Colonic mucosa (tissue), 4 donors: ENCODE results near the gene GSS. TPM values are rescaled to one million over a fixed set of nuclear protein-coding genes. Genes with fewer than 3 reads are reported as not detected.

Experiments
- DNase-seq: peaks from one replicate; pipeline ENCODE4 v3.0.0-alpha.2; 2020
- H3K27ac ChIP-seq: fragments of 200-600 bp; one replicate; pipeline ENCODE4 v1.8.0; 2021
- H3K27me3 ChIP-seq: fragments of 200-600 bp; one replicate; pipeline ENCODE4 v1.8.0; 2021
- H3K36me3 ChIP-seq: fragments of 200-600 bp; one replicate; pipeline ENCODE4 v1.8.0; 2021
- H3K4me1 ChIP-seq: fragments of 200-600 bp; one replicate; pipeline ENCODE4 v1.8.0; 2021; ENCODE audit warnings: mild to moderate bottlenecking
- H3K4me3 ChIP-seq: fragments of 200-600 bp; one replicate; pipeline ENCODE4 v1.8.0; 2021
- H3K9ac ChIP-seq, 2 donors: one replicate each; pipeline ENCODE4 v1.7.0; 2013; ENCODE audit warnings: control low read depth in 2 of 2, low read depth in 2 of 2, low read length in 2 of 2
- H3K9me3 ChIP-seq: fragments of 200-600 bp; one replicate; pipeline ENCODE4 v1.8.0; 2021
- intact Hi-C: fragments of 100-400 bp; cut with DNase I; formaldehyde crosslinking; loops from one replicate; pipeline ENCODE4 v1.14.1; 2022
- total RNA-seq, 2 donors: library from RNA; stranded (reverse); fragmentation: NEBNext Ultra II Directional in 1 of 2; extraction: Animal tissue kit (Norgen Biotek cat#: 25700) in 1 of 2; gene quantifications; one replicate each; pipeline ENCODE4 v1.2.1, GENCODE V29; 2021
- TF ChIP-seq, protein P1 (sequence below): fragments of 200-600 bp; IDR thresholded peaks from one replicate; pipeline ENCODE4 v1.8.0; 2022; ENCODE audit warnings: antibody characterized with exemption, mild to moderate bottlenecking
- donor health status: healthy.
- donor health status: DM: no; HTN: no; CAD: no.
- donor health status: DM: no; HTN: no; CAD: no.

Gene GSS
- total RNA-seq, 2 donors from 2014 or later, result 83.4 to 109 TPM

DNA sequence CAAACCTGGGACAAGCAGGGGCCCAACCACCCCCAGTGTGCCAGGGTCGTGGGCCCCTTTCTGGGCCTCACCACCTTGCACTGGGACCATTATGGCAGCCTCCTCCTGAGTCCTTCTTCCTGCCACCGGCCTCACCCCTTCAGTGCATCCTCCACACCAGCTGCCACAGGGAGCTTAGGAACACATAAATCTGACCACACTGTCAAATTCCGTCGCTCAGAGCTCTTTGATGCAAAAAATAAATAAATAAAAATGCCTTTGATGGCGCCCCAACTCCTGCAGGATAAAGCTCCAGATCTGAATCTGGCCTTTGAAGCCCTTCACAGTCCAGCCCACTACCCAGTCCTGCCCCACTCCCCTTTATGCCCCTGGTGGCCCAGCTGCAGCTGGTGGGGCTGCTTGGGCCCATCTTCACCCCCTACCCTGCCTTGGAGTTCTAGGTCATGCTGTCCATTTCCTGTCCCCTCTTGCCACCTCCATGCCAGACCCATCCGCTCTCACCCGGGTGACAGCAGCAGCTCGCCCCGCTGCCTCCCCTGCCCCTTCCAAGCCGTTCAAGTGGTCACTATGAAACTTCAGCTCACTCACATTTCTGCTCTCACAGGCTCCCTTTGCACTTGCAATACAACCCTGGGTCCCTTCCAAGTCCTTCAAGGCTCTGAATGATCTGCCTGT is 16.1 kb upstream of the GSS start:
- Histone ChIP-seq H3K9ac (no peak overlapping the region), H3K9me3 (no peaks in the 10 kb centered on the region), H3K27me3 (no peaks in the 10 kb centered on the region), H3K4me1 (no peaks in the 10 kb centered on the region), H3K4me3 (no peak overlapping the region), H3K36me3 (no peaks in the 10 kb centered on the region), H3K27ac (no peak overlapping the region)
- TF ChIP-seq, protein P1, sequence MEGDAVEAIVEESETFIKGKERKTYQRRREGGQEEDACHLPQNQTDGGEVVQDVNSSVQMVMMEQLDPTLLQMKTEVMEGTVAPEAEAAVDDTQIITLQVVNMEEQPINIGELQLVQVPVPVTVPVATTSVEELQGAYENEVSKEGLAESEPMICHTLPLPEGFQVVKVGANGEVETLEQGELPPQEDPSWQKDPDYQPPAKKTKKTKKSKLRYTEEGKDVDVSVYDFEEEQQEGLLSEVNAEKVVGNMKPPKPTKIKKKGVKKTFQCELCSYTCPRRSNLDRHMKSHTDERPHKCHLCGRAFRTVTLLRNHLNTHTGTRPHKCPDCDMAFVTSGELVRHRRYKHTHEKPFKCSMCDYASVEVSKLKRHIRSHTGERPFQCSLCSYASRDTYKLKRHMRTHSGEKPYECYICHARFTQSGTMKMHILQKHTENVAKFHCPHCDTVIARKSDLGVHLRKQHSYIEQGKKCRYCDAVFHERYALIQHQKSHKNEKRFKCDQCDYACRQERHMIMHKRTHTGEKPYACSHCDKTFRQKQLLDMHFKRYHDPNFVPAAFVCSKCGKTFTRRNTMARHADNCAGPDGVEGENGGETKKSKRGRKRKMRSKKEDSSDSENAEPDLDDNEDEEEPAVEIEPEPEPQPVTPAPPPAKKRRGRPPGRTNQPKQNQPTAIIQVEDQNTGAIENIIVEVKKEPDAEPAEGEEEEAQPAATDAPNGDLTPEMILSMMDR, result no peak
- DNase-seq, result no peak
- intact Hi-C loops, result no loop called here

DNA sequence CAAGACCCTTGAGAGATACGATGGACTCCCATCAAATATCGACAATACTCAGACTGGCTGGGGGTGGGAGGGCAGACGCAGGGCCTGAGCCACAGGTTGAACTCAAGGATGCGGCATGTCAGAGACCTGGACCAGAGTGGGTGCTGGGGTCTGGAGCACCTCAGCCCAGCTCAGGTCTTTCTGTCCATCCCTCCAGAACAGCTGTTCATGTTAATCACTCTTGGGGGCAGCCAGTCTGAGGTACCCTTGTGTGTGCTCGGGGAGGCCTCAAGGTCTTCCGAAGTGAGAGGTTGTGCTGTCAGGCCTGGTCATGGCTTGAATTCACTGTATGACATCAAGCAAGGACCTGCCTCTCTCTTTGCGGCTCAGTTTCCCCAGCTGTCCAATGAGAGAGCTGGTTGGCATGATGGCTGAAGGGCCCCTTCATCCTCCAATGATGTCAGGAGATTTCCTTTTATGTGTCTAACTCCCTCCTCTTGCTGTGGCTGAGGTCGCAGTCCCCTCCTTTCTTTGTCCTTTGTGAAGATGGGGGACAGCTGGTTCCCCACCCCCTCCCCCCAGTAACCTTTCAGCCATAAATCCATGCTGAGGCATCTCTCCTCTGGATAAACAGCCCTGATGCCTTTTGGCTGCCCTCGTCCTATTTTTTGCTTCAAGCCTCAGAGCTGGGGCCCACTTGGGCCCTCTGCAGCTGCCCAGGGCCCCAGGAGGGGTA is 15.4 kb upstream of the GSS start:
- no peak overlapping the region for H3K4me3 ChIP-seq
- no peak overlapping the region for H3K27ac ChIP-seq
- no peaks in the 10 kb centered on the region for H3K9me3 ChIP-seq
- no peak overlapping the region for H3K9ac ChIP-seq
- intact Hi-C loops, result no loop called here
- DNase-seq, result no peak
- H3K36me3 ChIP-seq, result no peaks in the 10 kb centered on the region
- no peaks in the 10 kb centered on the region for H3K4me1 ChIP-seq
- H3K27me3 ChIP-seq, result no peaks in the 10 kb centered on the region
- TF ChIP-seq, protein P1, result no peak

DNA sequence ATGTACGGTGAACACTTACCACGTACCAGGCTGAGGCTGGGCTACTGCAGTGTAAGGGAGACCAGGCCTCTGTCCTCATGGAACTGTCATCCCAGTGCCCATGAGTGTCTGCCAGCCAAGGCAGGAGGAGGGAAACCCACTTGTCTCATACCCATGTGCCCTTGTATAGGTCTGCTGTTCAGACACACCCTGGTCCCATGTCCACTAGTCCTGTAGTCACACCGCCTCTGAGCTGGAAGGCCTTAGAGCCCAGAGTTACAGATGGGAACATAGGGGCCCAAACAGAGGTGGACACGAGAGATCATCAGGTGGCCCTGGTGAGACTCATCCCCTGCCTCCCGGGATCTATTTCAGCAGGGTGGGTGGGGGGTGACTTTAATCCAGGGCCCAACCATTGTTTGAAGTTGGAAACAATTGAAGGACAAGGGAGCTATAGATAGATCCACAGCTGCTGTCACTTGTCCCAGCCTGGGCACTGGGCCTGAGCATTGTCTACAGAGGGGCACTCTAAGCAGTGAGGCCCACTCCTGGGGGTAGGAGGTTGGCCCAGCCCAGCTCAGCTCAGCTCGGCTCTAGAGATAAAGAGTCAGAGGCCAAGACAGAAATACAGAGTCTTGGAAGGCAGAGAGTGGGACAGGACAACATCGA is 14.7 kb upstream of the GSS start:
- no peak overlapping the region for H3K4me3 ChIP-seq
- H3K4me1 ChIP-seq, result no peaks in the 10 kb centered on the region
- intact Hi-C loops, result no loop called here
- H3K9me3 ChIP-seq, result no peaks in the 10 kb centered on the region
- H3K9ac ChIP-seq, result no peak overlapping the region
- no peak overlapping the region for H3K27ac ChIP-seq
- H3K27me3 ChIP-seq, result no peaks in the 10 kb centered on the region
- DNase-seq, result no peak
- TF ChIP-seq, protein P1, result no peak
- no peaks in the 10 kb centered on the region for H3K36me3 ChIP-seq

GRCh38 chr20:34968042-34968775 is 12.6 kb upstream of the GSS start:
- Histone ChIP-seq H3K9ac (no peak overlapping the region), H3K27ac (no peak overlapping the region), H3K4me1 (no peaks in the 10 kb centered on the region), H3K9me3 (no peaks in the 10 kb centered on the region), H3K4me3 (no peak overlapping the region), H3K27me3 (no peaks in the 10 kb centered on the region), H3K36me3 (no peaks in the 10 kb centered on the region)
- TF ChIP-seq, protein P1, result no peak
- DNase-seq, result no peak
- intact Hi-C loops, result no loop called here

DNA sequence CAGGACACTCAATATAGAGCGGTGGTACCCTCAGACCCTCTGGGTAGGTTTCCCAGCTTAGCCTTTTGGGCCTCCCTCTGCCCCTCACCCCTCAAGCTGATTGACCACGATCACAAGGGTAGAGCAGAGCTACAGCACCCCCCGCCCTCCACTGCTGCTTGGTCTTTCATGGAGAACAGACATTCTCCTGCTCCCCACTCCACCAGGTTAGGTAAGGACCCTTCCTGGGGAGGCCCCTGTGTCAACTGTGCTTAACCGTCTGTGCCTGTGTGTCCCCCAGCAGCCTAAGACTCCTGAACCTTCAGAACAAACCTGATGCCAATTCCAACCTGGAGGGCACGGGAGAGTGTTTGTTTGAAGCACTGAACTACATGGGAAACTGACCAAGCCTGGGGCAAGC is 11.8 kb upstream of the GSS start:
- no peak overlapping the region for H3K9ac ChIP-seq
- no peaks in the 10 kb centered on the region for H3K36me3 ChIP-seq
- no peak overlapping the region for H3K27ac ChIP-seq
- DNase-seq, result no peak
- TF ChIP-seq, protein P1, result no peak
- H3K4me3 ChIP-seq, result no peak overlapping the region
- H3K4me1 ChIP-seq, result no peaks in the 10 kb centered on the region
- no peaks in the 10 kb centered on the region for H3K9me3 ChIP-seq
- H3K27me3 ChIP-seq, result no peaks in the 10 kb centered on the region
- intact Hi-C loops, result no loop called here
